GM12891 (cell line): ENCODE results near the gene PXDN.

Experiments used
- DNase-seq: peaks from one replicate; pipeline ENCODE4 v3.0.0; 2011; ENCODE audit warnings: low spot score; ENCODE audit not compliant: insufficient read length
- FAIRE-seq: peaks from 2 replicates; lab custom pipeline; 2011; peaks lifted over from hg19 to GRCh38; lab: Jason Lieb, UNC
- PAX5 ChIP-seq: IDR thresholded peaks from 2 replicates; pipeline ENCODE4 v1.6.1; 2011; ENCODE audit warnings: low read length, moderate library complexity, mild to moderate bottlenecking; ENCODE audit not compliant: insufficient read depth, severe bottlenecking
- POLR2A ChIP-seq: IDR thresholded peaks from 2 replicates; pipeline ENCODE4 v1.6.1; 2011; ENCODE audit warnings: low read depth, low read length, control low read depth
- POLR2AphosphoS5 ChIP-seq: IDR thresholded peaks from 2 replicates; pipeline ENCODE4 v1.6.1; 2011; ENCODE audit warnings: low read depth, low read length, control low read depth
- POU2F2 ChIP-seq: IDR thresholded peaks from 2 replicates; pipeline ENCODE4 v1.6.1; 2011; ENCODE audit warnings: low read depth, mild to moderate bottlenecking, control low read depth, low read length, moderate library complexity
- SPI1 ChIP-seq: IDR thresholded peaks from 2 replicates; pipeline ENCODE4 v1.6.1; 2011; ENCODE audit warnings: low read depth, low read length, control low read depth
- TAF1 ChIP-seq: IDR thresholded peaks from 2 replicates; pipeline ENCODE4 v1.6.1; 2011; ENCODE audit warnings: low read depth, low read length, control low read depth

Gene PXDN

GRCh38 chr2:1585635-1586034 lies 158.7 kb downstream of the PXDN start:
- DNase-seq (no peak), FAIRE-seq (no peak)
- TF ChIP-seq POU2F2 = no peak
- TF ChIP-seq POLR2AphosphoS5 = no peak
- TF ChIP-seq SPI1 = no peak
- no peak for TF ChIP-seq TAF1
- TF ChIP-seq PAX5 = no peak
- no peak for TF ChIP-seq POLR2A

DNA sequence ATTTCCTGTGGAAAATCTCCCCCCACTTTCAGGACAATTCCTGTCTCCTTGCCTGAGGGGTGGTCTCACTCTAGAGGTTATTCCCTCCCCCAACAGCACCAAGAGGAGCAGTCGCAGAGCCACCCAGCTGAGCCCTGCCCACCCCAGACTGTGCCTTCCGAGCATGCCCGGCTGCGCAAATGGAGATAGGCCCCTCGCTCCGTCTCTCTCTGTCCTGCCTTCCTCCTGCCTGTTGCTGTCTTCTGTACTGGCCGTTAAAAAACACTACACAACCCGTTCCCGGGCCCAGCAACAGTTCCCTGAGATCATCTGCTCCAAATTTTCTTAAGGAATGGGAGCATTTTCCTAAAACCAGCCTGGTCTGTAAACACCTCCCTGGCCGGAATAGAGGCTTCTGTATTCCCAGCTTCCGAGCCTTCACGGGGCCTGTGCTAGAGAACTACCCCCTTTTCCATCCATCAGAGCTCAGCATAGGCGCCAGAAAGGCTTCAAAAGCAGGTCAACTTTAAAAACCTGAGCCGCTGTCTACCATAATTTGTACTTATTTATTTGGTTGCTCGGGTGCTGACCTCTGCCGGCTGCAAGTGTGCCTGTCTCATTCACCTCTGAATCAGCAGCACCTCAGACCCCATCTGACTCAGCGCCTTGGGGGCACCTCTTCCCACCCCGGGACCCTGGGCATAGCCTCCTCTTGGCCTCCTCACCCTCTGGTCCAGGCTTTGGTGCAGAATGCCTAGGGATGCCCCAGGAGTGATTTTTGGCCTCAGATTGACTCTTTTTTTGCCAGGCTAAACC lies 159.4 kb downstream of the PXDN start:
- TF ChIP-seq POU2F2 = no peak
- no peak for TF ChIP-seq POLR2A
- TF ChIP-seq PAX5 = no peak
- no peak for TF ChIP-seq POLR2AphosphoS5
- FAIRE-seq (no peak), DNase-seq (no peak)

- DNase-seq = no peak
- no peak for FAIRE-seq
- TF ChIP-seq POLR2A = no peak
- TF ChIP-seq TAF1 = no peak
- no peak for TF ChIP-seq POU2F2
- no peak for TF ChIP-seq SPI1
These were observed 160.2 kb downstream of the PXDN start for GRCh38 chr2:1584051-1584531.

DNA sequence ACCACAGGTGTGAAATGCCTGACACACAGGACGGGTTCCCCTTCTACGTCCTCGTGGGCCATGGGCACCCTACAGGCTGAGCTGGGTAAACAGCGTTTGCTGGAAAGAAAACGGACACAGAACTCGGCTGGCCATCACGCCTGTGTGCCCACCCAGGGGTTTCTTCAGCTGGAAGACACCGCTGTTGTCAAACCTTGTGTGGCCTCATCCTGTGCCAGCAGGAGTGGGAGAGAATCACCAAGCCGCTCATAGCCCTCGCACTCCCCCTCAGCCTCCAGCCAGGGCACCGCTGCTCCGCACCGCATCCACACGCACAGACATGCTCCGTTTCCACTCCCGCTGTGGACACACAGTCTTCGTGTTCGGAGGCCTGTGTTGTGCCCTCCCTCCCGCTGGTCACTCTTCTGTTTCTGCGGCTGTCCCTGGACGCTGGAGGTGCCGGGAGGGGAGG lies 161.4 kb downstream of the PXDN start:
- DNase-seq = no peak
- no peak for FAIRE-seq
- TF ChIP-seq POU2F2 = no peak
- TF ChIP-seq TAF1 = no peak
- no peak for TF ChIP-seq POLR2AphosphoS5
- no peak for TF ChIP-seq POLR2A
- TF ChIP-seq SPI1 = no peak
- TF ChIP-seq PAX5 = no peak

- FAIRE-seq (no peak), DNase-seq (no peak)
- TF ChIP-seq POU2F2 = no peak
- TF ChIP-seq POLR2A = no peak
- TF ChIP-seq POLR2AphosphoS5 = no peak
- no peak for TF ChIP-seq PAX5
- TF ChIP-seq TAF1 = no peak
- TF ChIP-seq SPI1 = no peak
These were observed 162.2 kb downstream of the PXDN start for GRCh38 chr2:1581965-1582625.
